ENCODE measurements around the gene FBXO22. TPM values are rescaled to one million over a fixed set of nuclear protein-coding genes. Genes with fewer than 3 reads are reported as not detected.
"Not testable (repeated sequence)": the region's sequence is repeated elsewhere in the genome, so short reads cannot be mapped to it uniquely, and the experiment has no call there.

The FBXO22 gene
- total RNA-seq, 2 experiments from 2014 or later = 5.4 to 7.4 TPM

DNA sequence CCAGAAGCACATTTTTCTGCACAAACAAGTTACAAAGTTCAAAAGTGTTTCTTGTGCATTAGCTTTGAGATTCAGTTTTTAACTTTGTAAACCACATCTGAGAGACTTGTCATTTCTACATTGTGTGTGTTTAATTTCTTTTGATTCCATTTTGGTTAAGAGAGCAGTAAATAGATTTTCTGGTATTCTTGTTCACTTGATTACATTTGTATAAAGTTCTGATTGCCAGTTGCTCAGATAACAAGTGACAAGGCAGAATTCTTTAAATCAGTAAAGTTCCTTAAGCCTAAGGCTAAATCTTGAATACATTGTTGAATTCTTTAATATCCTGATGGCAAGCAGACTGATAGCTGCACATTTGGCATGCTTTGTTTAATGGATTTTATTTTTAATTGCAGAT is 3.1 kb upstream of the FBXO22 start:
- TF ChIP-seq, protein P1, sequence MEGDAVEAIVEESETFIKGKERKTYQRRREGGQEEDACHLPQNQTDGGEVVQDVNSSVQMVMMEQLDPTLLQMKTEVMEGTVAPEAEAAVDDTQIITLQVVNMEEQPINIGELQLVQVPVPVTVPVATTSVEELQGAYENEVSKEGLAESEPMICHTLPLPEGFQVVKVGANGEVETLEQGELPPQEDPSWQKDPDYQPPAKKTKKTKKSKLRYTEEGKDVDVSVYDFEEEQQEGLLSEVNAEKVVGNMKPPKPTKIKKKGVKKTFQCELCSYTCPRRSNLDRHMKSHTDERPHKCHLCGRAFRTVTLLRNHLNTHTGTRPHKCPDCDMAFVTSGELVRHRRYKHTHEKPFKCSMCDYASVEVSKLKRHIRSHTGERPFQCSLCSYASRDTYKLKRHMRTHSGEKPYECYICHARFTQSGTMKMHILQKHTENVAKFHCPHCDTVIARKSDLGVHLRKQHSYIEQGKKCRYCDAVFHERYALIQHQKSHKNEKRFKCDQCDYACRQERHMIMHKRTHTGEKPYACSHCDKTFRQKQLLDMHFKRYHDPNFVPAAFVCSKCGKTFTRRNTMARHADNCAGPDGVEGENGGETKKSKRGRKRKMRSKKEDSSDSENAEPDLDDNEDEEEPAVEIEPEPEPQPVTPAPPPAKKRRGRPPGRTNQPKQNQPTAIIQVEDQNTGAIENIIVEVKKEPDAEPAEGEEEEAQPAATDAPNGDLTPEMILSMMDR (IDR thresholded peaks at IDR 0.05) = no peak
- Mint-ChIP-seq H3K9me3 (no peaks in the 10 kb centered on the region), H3K27ac (peak overlapping the region; percentile 77), H3K27me3 (no peaks in the 10 kb centered on the region), H3K36me3 (ENCODE audit: low read depth) (peaks cover 37% of the 10 kb centered on the region), H3K4me3 (peak overlapping the region; percentile 79), H3K4me1 (ENCODE audit: low read depth) (peaks cover 34% of the 10 kb centered on the region)
- DNase-seq (no peak), ATAC-seq (ENCODE audit: poor library complexity) (no peak)
- no peak overlapping the region for H3K4me3 ChIP-seq (ENCODE audit: low read length)
- ChIA-PET CTCF (no interaction called here), POLR2A (no interaction called here)
- no peak overlapping the region for H3K27ac ChIP-seq (ENCODE audit: low read depth in 1 of 2, low read length in 2 of 2)
- H3K27me3 ChIP-seq (ENCODE audit: control insufficient read depth in 1 of 2, insufficient read depth in 2 of 2, low read length in 2 of 2) = no peaks in the 10 kb centered on the region
- peaks cover 7% of the 10 kb centered on the region for H3K36me3 ChIP-seq (ENCODE audit: insufficient read depth, low read length)
- H3K4me1 ChIP-seq (ENCODE audit: insufficient read depth, low read length) = peaks cover 24% of the 10 kb centered on the region
- no peaks in the 10 kb centered on the region for H3K9me3 ChIP-seq (ENCODE audit: control insufficient read depth in 1 of 2, insufficient read depth in 1 of 2, low read length in 2 of 2)
- intact Hi-C loops (cut with DNase I, micrococcal nuclease) = loop anchor here (5.0 kb wide), 2 partner anchors 38 to 163 kb away; no protein-coding TSS in a partner anchor

DNA sequence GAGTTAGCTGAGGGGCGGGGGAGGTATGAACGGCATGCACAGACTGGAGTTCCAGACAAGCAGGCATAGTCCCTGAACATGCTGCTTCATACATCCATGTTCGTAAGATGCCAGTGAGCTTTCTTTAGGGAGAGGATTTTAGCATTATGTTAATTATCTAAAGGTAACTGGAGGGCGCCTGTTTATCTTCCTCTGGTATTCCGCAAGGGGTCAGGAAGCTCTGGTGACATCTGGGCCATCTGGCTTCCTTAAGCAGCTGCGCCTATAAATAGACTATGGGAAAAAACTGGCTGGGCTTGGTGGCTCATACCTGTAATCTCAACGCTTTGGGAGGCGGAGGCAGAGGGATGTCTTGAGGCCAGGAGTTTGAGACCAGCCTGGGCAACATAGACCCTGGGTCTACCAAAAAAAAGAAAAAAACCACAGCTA is 1.5 kb upstream of the FBXO22 start:
- ChIA-PET CTCF (no interaction called here), POLR2A (no interaction called here)
- H3K27ac ChIP-seq (ENCODE audit: low read depth in 1 of 2, low read length in 2 of 2) = no peak overlapping the region
- TF ChIP-seq, protein P1 (IDR thresholded peaks at IDR 0.05) = no peak
- H3K4me1 ChIP-seq (ENCODE audit: insufficient read depth, low read length) = peaks cover 24% of the 10 kb centered on the region
- H3K4me3 Mint-ChIP-seq = peak overlapping the region; percentile 78
- peak overlapping the region; percentile 77 for H3K27ac Mint-ChIP-seq
- H3K9me3 Mint-ChIP-seq = no peaks in the 10 kb centered on the region
- no peaks in the 10 kb centered on the region for H3K27me3 ChIP-seq (ENCODE audit: control insufficient read depth in 1 of 2, insufficient read depth in 2 of 2, low read length in 2 of 2)
- DNase-seq (no peak), ATAC-seq (ENCODE audit: poor library complexity) (no peak)
- peaks cover 34% of the 10 kb centered on the region for H3K36me3 Mint-ChIP-seq (ENCODE audit: low read depth)
- H3K4me3 ChIP-seq (ENCODE audit: low read length) = no peak overlapping the region
- intact Hi-C loops (cut with DNase I, micrococcal nuclease) = loop anchor here (2.0 to 5.0 kb wide), 3 partner anchors 40 to 165 kb away; no protein-coding TSS in a partner anchor
- peaks cover 5% of the 10 kb centered on the region for H3K36me3 ChIP-seq (ENCODE audit: insufficient read depth, low read length)
- peaks cover 41% of the 10 kb centered on the region for H3K4me1 Mint-ChIP-seq (ENCODE audit: low read depth)
- no peaks in the 10 kb centered on the region for H3K27me3 Mint-ChIP-seq
- H3K9me3 ChIP-seq (ENCODE audit: control insufficient read depth in 1 of 2, insufficient read depth in 1 of 2, low read length in 2 of 2) = no peaks in the 10 kb centered on the region

DNA sequence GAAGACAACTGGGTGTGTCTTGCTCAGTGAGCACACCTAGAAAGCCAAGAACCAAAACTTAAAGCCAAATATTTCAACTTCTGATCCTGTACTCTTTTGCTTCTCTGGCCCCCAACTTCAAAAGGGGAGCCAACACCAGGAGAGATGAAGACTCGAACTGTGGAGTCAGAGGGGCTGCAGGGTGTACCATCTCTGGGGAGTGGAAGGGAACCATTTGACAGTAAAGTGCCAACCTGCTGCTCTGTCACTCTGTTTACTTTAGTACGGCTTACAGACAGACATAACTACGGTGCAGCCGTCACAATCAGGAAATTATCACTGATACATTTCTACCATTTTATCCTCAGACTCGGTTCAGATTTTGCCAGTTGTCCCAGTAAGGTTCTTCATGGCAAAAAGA is 1.6 kb downstream of the FBXO22 start:
- no peak overlapping the region for H3K27ac ChIP-seq (ENCODE audit: low read depth in 1 of 2, low read length in 2 of 2)
- intact Hi-C loops (cut with DNase I, micrococcal nuclease) = loop anchor here in 1 of 2 experiments (2.0 kb wide), 1 partner anchor 60 kb away; no protein-coding TSS in a partner anchor

DNA sequence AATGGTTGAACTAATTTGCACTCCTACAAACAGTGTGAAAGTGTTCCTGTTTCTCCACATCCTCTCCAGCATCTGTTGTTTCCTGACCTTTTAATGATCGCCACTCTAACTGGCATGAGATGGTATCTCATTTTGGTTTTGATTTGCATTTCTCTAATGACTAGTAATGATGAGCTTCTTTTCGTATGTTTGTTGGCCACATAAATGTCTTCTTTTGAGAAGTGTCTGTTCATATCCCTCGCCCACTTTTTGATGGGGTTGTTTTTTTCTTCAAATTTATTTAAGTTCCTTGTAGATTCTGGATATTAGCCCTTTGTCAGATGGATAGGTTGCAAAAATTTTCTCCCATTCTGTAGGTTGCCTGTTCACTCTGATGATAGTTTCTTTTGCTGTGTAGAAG is 6.7 kb downstream of the FBXO22 start:
- DNase-seq; H3K4me3 Mint-ChIP-seq; POLR2A ChIA-PET; H3K27me3 Mint-ChIP-seq; H3K4me1 ChIP-seq (ENCODE audit: insufficient read depth, low read length); H3K4me3 ChIP-seq (ENCODE audit: low read length); intact Hi-C loops (cut with DNase I, micrococcal nuclease); H3K27ac ChIP-seq (ENCODE audit: low read depth in 1 of 2, low read length in 2 of 2); ATAC-seq (ENCODE audit: poor library complexity); H3K9me3 Mint-ChIP-seq; H3K27ac Mint-ChIP-seq; H3K27me3 ChIP-seq (ENCODE audit: control insufficient read depth in 1 of 2, insufficient read depth in 2 of 2, low read length in 2 of 2); H3K9me3 ChIP-seq (ENCODE audit: control insufficient read depth in 1 of 2, insufficient read depth in 1 of 2, low read length in 2 of 2); CTCF ChIA-PET: not testable (repeated sequence)
- Mint-ChIP-seq H3K36me3 (ENCODE audit: low read depth) (peaks cover 77% of the 10 kb centered on the region), H3K4me1 (ENCODE audit: low read depth) (peaks cover 53% of the 10 kb centered on the region)
- H3K36me3 ChIP-seq (ENCODE audit: insufficient read depth, low read length) = peaks cover 26% of the 10 kb centered on the region

More for the DNA sequence above, 1.6 kb downstream of the FBXO22 start:
- H3K9me3 ChIP-seq (ENCODE audit: control insufficient read depth in 1 of 2, insufficient read depth in 1 of 2, low read length in 2 of 2) = no peaks in the 10 kb centered on the region
- Mint-ChIP-seq H3K36me3 (ENCODE audit: low read depth) (peaks cover 44% of the 10 kb centered on the region), H3K4me3 (peak overlapping the region; percentile 98), H3K4me1 (ENCODE audit: low read depth) (peaks cover 56% of the 10 kb centered on the region), H3K27ac (peak overlapping the region; percentile 74), H3K27me3 (no peaks in the 10 kb centered on the region), H3K9me3 (no peaks in the 10 kb centered on the region)
- H3K27me3 ChIP-seq (ENCODE audit: control insufficient read depth in 1 of 2, insufficient read depth in 2 of 2, low read length in 2 of 2) = no peaks in the 10 kb centered on the region
- DNase-seq = no peak
- TF ChIP-seq, protein P1 (IDR thresholded peaks at IDR 0.05) = no peak
- ChIA-PET CTCF (no interaction called here), POLR2A (no interaction called here)
- no peak for ATAC-seq (ENCODE audit: poor library complexity)
- no peak overlapping the region for H3K4me3 ChIP-seq (ENCODE audit: low read length)
- H3K4me1 ChIP-seq (ENCODE audit: insufficient read depth, low read length) = peaks cover 24% of the 10 kb centered on the region
- peaks cover 7% of the 10 kb centered on the region for H3K36me3 ChIP-seq (ENCODE audit: insufficient read depth, low read length)

Measured in CD4-positive, alpha-beta T cell (primary cell).